ENCODE data around the gene SEPTIN6.
A peak's percentile ranks its signal among the peaks of the same experiment; 100 is the strongest.
"Not testable (repeated sequence)": the region's sequence is repeated elsewhere in the genome, so short reads cannot be mapped to it uniquely, and the experiment has no call there.

Gene SEPTIN6

DNA sequence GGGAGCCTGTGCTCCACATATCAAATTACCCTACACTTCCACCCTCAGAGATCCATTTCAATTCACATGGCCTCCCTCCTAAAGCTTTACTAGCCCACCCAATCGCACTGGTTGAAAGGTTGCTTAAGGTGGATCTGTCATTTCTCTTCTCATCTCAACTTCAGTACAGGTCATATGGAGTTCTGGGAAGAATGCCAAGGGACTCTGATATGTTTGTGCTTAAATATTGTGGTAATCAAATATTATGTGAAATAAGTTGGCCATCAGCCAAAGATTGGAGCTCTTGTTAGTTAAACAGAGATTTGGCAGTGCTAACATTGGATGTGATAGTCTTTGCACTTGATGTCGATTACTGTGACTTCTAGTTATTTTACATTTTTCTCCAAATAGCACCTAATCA, 20.5 kb downstream of the SEPTIN6 start:
- Histone ChIP-seq H3K9me3 (ENCODE audit: insufficient read depth, low read length) (no peaks in the 10 kb centered on the region), H3K4me2 (ENCODE audit: low read length) (no peak overlapping the region), H2AFZ (ENCODE audit: low read depth, low read length) (no peak overlapping the region), H3K27ac (ENCODE audit: low read length) (no peak overlapping the region), H3K36me3 (replicated peaks; ENCODE audit: low read depth, low read length) (peaks cover 40% of the 10 kb centered on the region), H3K4me1 (ENCODE audit: low read length) (peaks cover 2% of the 10 kb centered on the region), H4K20me1 (ENCODE audit: insufficient read depth, low read length) (peaks cover 65% of the 10 kb centered on the region), H3K27me3 (ENCODE audit: low read depth, low read length) (no peaks in the 10 kb centered on the region), H3K79me2 (ENCODE audit: low read length) (peaks cover 42% of the 10 kb centered on the region), H3K4me3 (ENCODE audit: low read length) (no peak overlapping the region), H3K9ac (ENCODE audit: low read length) (no peak overlapping the region)
- TF ChIP-seq CTCF (IDR thresholded peaks at IDR 0.05; ENCODE audit: low read depth, low read length) = no peak
- TF ChIP-seq EZH2phosphoT487 (IDR thresholded peaks at IDR 0.05; ENCODE audit: low read depth) = no peak

DNA sequence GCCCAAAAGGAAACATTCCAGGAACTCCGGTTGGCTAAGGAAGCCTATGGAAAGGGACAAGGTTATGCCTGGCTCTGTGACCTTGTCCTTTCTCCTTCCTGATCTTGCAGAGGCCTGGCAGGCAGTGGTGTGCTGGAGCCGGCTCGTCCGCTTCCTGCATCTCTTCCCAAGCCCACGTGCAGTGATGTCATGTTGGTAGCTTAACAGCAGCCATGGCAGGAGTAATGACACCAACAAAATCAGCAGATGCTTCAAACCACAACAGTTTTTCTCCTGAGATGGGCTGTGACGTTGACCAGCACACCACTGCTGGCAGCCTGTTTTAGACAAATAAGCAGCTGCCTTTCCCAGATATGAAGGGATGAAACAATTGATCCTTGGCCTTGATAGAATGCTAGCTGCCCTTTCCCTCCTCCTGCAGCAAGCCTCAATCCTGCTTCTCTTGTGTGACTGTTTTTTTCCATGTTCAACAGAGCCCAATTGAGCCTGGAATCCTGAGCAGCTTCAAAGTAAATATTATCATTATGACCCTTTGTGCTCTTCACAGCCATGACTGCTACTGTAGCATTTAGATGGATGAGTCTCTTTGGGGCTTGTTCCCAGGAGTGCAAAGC, 23.4 kb downstream of the SEPTIN6 start:
- Histone ChIP-seq H3K9ac (ENCODE audit: low read length) (no peak overlapping the region), H3K36me3 (replicated peaks; ENCODE audit: low read depth, low read length) (peaks cover 32% of the 10 kb centered on the region), H2AFZ (ENCODE audit: low read depth, low read length) (no peak overlapping the region), H3K9me3 (ENCODE audit: insufficient read depth, low read length) (no peaks in the 10 kb centered on the region), H3K4me3 (ENCODE audit: low read length) (no peak overlapping the region), H3K27ac (ENCODE audit: low read length) (no peak overlapping the region), H3K4me1 (ENCODE audit: low read length) (peaks cover 28% of the 10 kb centered on the region), H3K4me2 (ENCODE audit: low read length) (no peak overlapping the region), H3K79me2 (ENCODE audit: low read length) (peaks cover 32% of the 10 kb centered on the region), H4K20me1 (ENCODE audit: insufficient read depth, low read length) (peaks cover 47% of the 10 kb centered on the region), H3K27me3 (ENCODE audit: low read depth, low read length) (no peaks in the 10 kb centered on the region)
- no peak for TF ChIP-seq CTCF (IDR thresholded peaks at IDR 0.05; ENCODE audit: low read depth, low read length)
- TF ChIP-seq EZH2phosphoT487 (IDR thresholded peaks at IDR 0.05; ENCODE audit: low read depth) = no peak

GRCh38 chrX:119667111-119667878, 25.7 kb downstream of the SEPTIN6 start:
- Histone ChIP-seq H3K4me2 (ENCODE audit: low read length) (peak overlapping the region; percentile 57), H4K20me1 (ENCODE audit: insufficient read depth, low read length) (peaks cover 38% of the 10 kb centered on the region), H3K9ac (ENCODE audit: low read length) (no peak overlapping the region), H3K9me3 (ENCODE audit: insufficient read depth, low read length) (no peaks in the 10 kb centered on the region), H3K27ac (ENCODE audit: low read length) (peak overlapping the region; percentile 82), H3K79me2 (ENCODE audit: low read length) (peaks cover 31% of the 10 kb centered on the region), H2AFZ (ENCODE audit: low read depth, low read length) (no peak overlapping the region), H3K36me3 (replicated peaks; ENCODE audit: low read depth, low read length) (peaks cover 41% of the 10 kb centered on the region), H3K4me3 (ENCODE audit: low read length) (no peak overlapping the region; the same call in 1 of the 2 replicates), H3K4me1 (ENCODE audit: low read length) (peaks cover 28% of the 10 kb centered on the region), H3K27me3 (ENCODE audit: low read depth, low read length) (no peaks in the 10 kb centered on the region)
- no peak for TF ChIP-seq EZH2phosphoT487 (IDR thresholded peaks at IDR 0.05; ENCODE audit: low read depth)
- no peak for TF ChIP-seq CTCF (IDR thresholded peaks at IDR 0.05; ENCODE audit: low read depth, low read length)

- H3K9me3 ChIP-seq (ENCODE audit: insufficient read depth, low read length); H3K4me2 ChIP-seq (ENCODE audit: low read length); H3K27me3 ChIP-seq (ENCODE audit: low read depth, low read length); H3K4me3 ChIP-seq (ENCODE audit: low read length); H3K9ac ChIP-seq (ENCODE audit: low read length); H2AFZ ChIP-seq (ENCODE audit: low read depth, low read length): not testable (repeated sequence)
- peaks cover 40% of the 10 kb centered on the region for H3K36me3 ChIP-seq (replicated peaks; ENCODE audit: low read depth, low read length)
- H4K20me1 ChIP-seq (ENCODE audit: insufficient read depth, low read length) = peaks cover 27% of the 10 kb centered on the region
- H3K4me1 ChIP-seq (ENCODE audit: low read length) = peaks cover 28% of the 10 kb centered on the region
- 0 out of 2 replicates have a peak overlapping the region, but pooled peaks have one; percentile 82 for H3K27ac ChIP-seq (ENCODE audit: low read length)
- H3K79me2 ChIP-seq (ENCODE audit: low read length) = peaks cover 30% of the 10 kb centered on the region
Measured at GRCh38 chrX:119664877-119665276, 28.1 kb downstream of the SEPTIN6 start.

Data from OCI-LY3 (cell line).